Aorta (tissue), 5 donors: ENCODE results near the gene S100A11. TPM values are rescaled to one million over a fixed set of nuclear protein-coding genes. Genes with fewer than 3 reads are reported as not detected.
A peak's percentile ranks its signal among the peaks of the same experiment; 100 is the strongest.

Experiments used
- ATAC-seq: fragments of 200-7000 bp; cut with Tn5 transposase; one replicate; pipeline ENCODE4 v1.9.1; 2022; ENCODE audit warnings: moderate library complexity; ENCODE audit not compliant: low FRiP score
- DNase-seq, 2 donors: peaks; one replicate each; pipeline ENCODE4 v3.0.0-alpha.2; 2020
- H3K27ac ChIP-seq, 2 donors: one replicate each; pipeline ENCODE4 v1.5.1; 2013; ENCODE audit warnings: low read length in 2 of 2, mild to moderate bottlenecking in 2 of 2, moderate library complexity in 2 of 2, control low read depth in 1 of 2, inconsistent platforms in 1 of 2, low read depth in 1 of 2
- H3K27me3 ChIP-seq, 2 donors: one replicate each; pipeline ENCODE4 v1.6.1; 2013; ENCODE audit warnings: control low read depth in 1 of 2, low read length in 1 of 2, mild to moderate bottlenecking in 1 of 2, moderate library complexity in 1 of 2; ENCODE audit not compliant: insufficient read depth in 2 of 2, control insufficient read depth in 1 of 2
- H3K36me3 ChIP-seq, 2 donors: one replicate each; pipeline ENCODE4 v1.6.1; 2013; ENCODE audit warnings: control low read depth in 1 of 2, low read length in 1 of 2, mild to moderate bottlenecking in 1 of 2; ENCODE audit not compliant: insufficient read depth in 2 of 2, control insufficient read depth in 1 of 2
- H3K4me1 ChIP-seq, 2 donors: one replicate each; pipeline ENCODE4 v1.6.1; 2013; ENCODE audit warnings: low read length in 2 of 2, control low read depth in 1 of 2, mild to moderate bottlenecking in 1 of 2, moderate library complexity in 1 of 2; ENCODE audit not compliant: insufficient read depth in 2 of 2, control insufficient read depth in 1 of 2
- H3K4me3 ChIP-seq, 2 donors: one replicate each; pipeline ENCODE4 v1.5.1; 2013; ENCODE audit warnings: low read length in 2 of 2, control low read depth in 1 of 2, mild to moderate bottlenecking in 1 of 2
- H3K9me3 ChIP-seq: one replicate; pipeline ENCODE4 v1.6.1; 2013; ENCODE audit warnings: mild to moderate bottlenecking, low read length; ENCODE audit not compliant: control insufficient read depth
- WGBS, 2 donors: extraction: QIAGEN DNeasy Blood & Tissue Kit; methylation state at CpG; one replicate each; pipeline ENCODE4 v1.1.7; 2013; 5-methylcytosine and 5-hydroxymethylcytosine counted together
- intact Hi-C, 2 donors: fragments of 100-400 bp; cut with DNase I; formaldehyde crosslinking; loops; one replicate each; pipeline versions ENCODE4 v1.14.2 to v1.15.0; 2022
- polyA plus RNA-seq, 2 donors: library from polyadenylated mRNA; stranded (reverse); fragments of 200-250 nt; gene quantifications; one replicate each; pipeline ENCODE4 v1.2.3, GENCODE V29; 2013
- total RNA-seq, 2 donors: library from RNA; stranded (reverse); fragmentation: NEBNext Ultra II Directional; extraction: Animal tissue kit (Norgen Biotek cat#: 25700); gene quantifications; one replicate each; pipeline ENCODE4 v1.2.1, GENCODE V29; 2021
- donor health status: healthy with polysubstance abuse.
- donor health status: Bipolar disorder and iron deficiency.
- donor health status: DM: no; HTN: no; CAD: no.
- donor health status: DM: no; HTN: no; CAD: no.
- donor health status: DM: yes; HTN: yes; CAD: no.

S100A11 gene
- total and polyA plus RNA-seq, 4 donors = 416 to 960 (median 584) TPM

GRCh38 chr1:151993084-151993733, 43.6 kb downstream of the S100A11 start:
- intact Hi-C loops = no loop called here
- 0 to 1% methylated on average over 48 to 50 of the region's 50 CpGs for WGBS, 2 donors
- Histone ChIP-seq H3K27me3 (no peaks in the 10 kb centered on the region), H3K4me1 (peaks cover 8 to 15% of the 10 kb centered on the region in 2 donors), H3K9me3 (no peaks in the 10 kb centered on the region), H3K36me3 (no peaks in the 10 kb centered on the region), H3K27ac (peak overlapping the region; percentile 24 to 38), H3K4me3 (peak overlapping the region; percentile 75 to 77)
- DNase-seq (peak; percentile 70 to 83), ATAC-seq (peak; percentile 43)

GRCh38 chr1:151992303-151993083, 44.3 kb downstream of the S100A11 start:
- no peaks in the 10 kb centered on the region for H3K36me3 ChIP-seq
- peak; percentile 67 for ATAC-seq
- no peaks in the 10 kb centered on the region for H3K27me3 ChIP-seq
- 6 to 9% methylated on average over 21 of the region's 21 CpGs for WGBS, 2 donors
- intact Hi-C loops = no loop called here
- peaks cover 8 to 15% of the 10 kb centered on the region in 2 donors for H3K4me1 ChIP-seq
- H3K4me3 ChIP-seq = peak overlapping the region; percentile 75 to 77
- no peaks in the 10 kb centered on the region for H3K9me3 ChIP-seq
- H3K27ac ChIP-seq = peak overlapping the region; percentile 24 to 38
- DNase-seq = peak; percentile 91 to 92

- ATAC-seq (no peak), DNase-seq (no peak)
- Histone ChIP-seq H3K4me3 (peak overlapping the region in 1 of 2 donors; percentile 77), H3K27ac (peak overlapping the region in 1 of 2 donors; percentile 10), H3K9me3 (no peaks in the 10 kb centered on the region), H3K36me3 (no peaks in the 10 kb centered on the region), H3K27me3 (no peaks in the 10 kb centered on the region), H3K4me1 (peaks cover 8 to 15% of the 10 kb centered on the region in 2 donors)
- WGBS, 2 donors = 23 to 39% methylated on average over 6 of the region's 6 CpGs
- intact Hi-C loops = no loop called here
Measured at GRCh38 chr1:151991663-151992302, 45.0 kb downstream of the S100A11 start.

GRCh38 chr1:151990856-151991198, 46.0 kb downstream of the S100A11 start:
- no peak overlapping the region for H3K27ac ChIP-seq
- no peak for ATAC-seq
- no peaks in the 10 kb centered on the region for H3K36me3 ChIP-seq
- 12 to 17% methylated on average over 5 of the region's 5 CpGs for WGBS, 2 donors
- H3K27me3 ChIP-seq = no peaks in the 10 kb centered on the region
- H3K4me3 ChIP-seq = no peak overlapping the region
- intact Hi-C loops = no loop called here
- no peaks in the 10 kb centered on the region for H3K9me3 ChIP-seq
- H3K4me1 ChIP-seq = peaks cover 8 to 15% of the 10 kb centered on the region in 2 donors
- DNase-seq = no peak

- Histone ChIP-seq H3K9me3 (no peaks in the 10 kb centered on the region), H3K4me1 (peaks cover 8 to 15% of the 10 kb centered on the region in 2 donors), H3K36me3 (no peaks in the 10 kb centered on the region), H3K27me3 (no peaks in the 10 kb centered on the region), H3K27ac (peak overlapping the region in 1 of 2 donors; percentile 41), H3K4me3 (no peak overlapping the region)
- 68% methylated on average over 5 of the region's 5 CpGs for WGBS, 2 donors
- DNase-seq (no peak), ATAC-seq (no peak)
- intact Hi-C loops = no loop called here
Measured at GRCh38 chr1:151990058-151990855, 46.5 kb downstream of the S100A11 start.

GRCh38 chr1:151989211-151989862, 47.5 kb downstream of the S100A11 start:
- H3K27ac ChIP-seq = peak overlapping the region; percentile 49 to 90
- H3K9me3 ChIP-seq = no peaks in the 10 kb centered on the region
- 41 to 43% methylated on average over 6 of the region's 6 CpGs for WGBS, 2 donors
- H3K36me3 ChIP-seq = peaks cover 2 to 4% of the 10 kb centered on the region in 2 donors
- peak; percentile 44 for ATAC-seq
- intact Hi-C loops = no loop called here
- no peak overlapping the region for H3K4me3 ChIP-seq
- H3K27me3 ChIP-seq = no peaks in the 10 kb centered on the region
- DNase-seq = peak; percentile 90
- H3K4me1 ChIP-seq = peaks cover 8 to 15% of the 10 kb centered on the region in 2 donors

- H3K36me3 ChIP-seq = peaks cover 5 to 10% of the 10 kb centered on the region in 2 donors
- no peaks in the 10 kb centered on the region for H3K9me3 ChIP-seq
- DNase-seq (no peak), ATAC-seq (no peak)
- intact Hi-C loops = no loop called here
- H3K27me3 ChIP-seq = no peaks in the 10 kb centered on the region
- WGBS, 2 donors = 30 to 34% methylated on average over 2 of the region's 2 CpGs
- H3K4me1 ChIP-seq = peaks cover 8 to 15% of the 10 kb centered on the region in 2 donors
- peak overlapping the region in 1 of 2 donors; percentile 60 for H3K27ac ChIP-seq
- no peak overlapping the region for H3K4me3 ChIP-seq
Measured at GRCh38 chr1:151988405-151988923, 48.3 kb downstream of the S100A11 start.
